ENCODE results near the gene CCDC91.

The CCDC91 gene

DNA sequence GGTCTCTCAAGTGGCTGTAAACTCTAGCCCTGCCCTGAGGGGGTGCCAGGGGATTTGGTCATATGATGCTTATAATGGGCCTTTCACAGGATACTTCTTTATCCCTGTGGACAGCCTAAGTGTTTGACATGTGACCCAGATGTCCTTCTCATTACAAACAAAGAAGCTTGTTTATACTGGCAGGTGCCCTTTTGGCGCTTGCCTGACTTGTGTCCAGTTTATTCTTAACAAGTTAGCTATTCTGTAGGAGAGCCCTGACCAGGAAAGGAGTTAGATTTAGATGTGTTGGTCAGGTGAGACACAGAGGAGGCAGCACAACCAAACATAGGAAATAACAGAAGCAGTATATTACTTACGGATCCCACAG lies 51.9 kb downstream of the CCDC91 start:
- no peak for ATAC-seq
- TF ChIP-seq RARB (CRISPR knock-in tag; IDR thresholded peaks at IDR 0.05) (no peak), GLIS3 (CRISPR knock-in tag; IDR thresholded peaks at IDR 0.05) (no peak), SNAI2 (CRISPR knock-in tag; IDR thresholded peaks at IDR 0.05) (no peak)
- TF ChIP-seq, protein P1, sequence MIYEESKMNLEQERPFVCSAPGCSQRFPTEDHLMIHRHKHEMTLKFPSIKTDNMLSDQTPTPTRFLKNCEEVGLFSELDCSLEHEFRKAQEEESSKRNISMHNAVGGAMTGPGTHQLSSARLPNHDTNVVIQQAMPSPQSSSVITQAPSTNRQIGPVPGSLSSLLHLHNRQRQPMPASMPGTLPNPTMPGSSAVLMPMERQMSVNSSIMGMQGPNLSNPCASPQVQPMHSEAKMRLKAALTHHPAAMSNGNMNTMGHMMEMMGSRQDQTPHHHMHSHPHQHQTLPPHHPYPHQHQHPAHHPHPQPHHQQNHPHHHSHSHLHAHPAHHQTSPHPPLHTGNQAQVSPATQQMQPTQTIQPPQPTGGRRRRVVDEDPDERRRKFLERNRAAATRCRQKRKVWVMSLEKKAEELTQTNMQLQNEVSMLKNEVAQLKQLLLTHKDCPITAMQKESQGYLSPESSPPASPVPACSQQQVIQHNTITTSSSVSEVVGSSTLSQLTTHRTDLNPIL (CRISPR knock-in tag; IDR thresholded peaks at IDR 0.05; ENCODE audit: low read depth), result no peak

DNA sequence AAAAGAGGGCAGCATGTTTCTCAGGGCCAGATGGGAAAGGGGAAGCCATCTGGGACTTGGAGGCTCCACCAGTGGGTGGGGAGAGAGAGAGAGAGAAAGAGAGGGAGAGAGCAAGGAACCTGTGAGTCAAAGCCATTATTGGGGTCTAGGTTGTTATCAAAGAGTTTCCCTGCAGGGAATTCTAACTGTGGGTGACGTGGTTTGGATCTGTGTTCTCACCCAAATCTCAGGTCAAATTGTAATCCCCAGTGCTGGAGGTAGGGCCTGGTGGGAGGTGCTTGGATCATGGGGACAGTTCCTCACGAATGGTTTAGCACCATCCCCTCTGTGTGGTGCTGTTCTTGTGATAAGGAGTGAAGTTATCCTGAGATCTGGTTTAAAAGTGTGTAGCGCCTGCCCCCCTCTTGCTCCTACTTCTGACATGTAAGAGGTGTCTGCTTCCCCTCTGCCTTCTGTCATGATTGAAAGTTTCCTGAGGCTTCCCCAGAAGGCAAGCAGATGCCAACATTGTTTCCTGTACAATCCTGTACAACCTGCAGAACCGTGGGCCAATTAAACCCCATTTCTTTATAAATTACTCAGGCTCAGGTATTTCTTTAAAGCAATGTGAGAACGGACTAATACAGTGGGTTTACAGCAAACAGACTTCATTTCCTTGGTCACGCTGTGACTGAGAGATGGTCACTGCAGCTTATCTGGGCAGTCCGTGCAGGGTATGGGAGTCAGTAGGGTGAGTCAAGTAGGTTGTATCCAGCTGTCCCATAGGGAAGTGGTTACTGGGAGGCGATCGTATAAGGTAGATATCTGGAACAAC lies 52.4 kb downstream of the CCDC91 start:
- TF ChIP-seq ZNF70 (CRISPR knock-in tag; IDR thresholded peaks at IDR 0.05), result no peak
- no peak for TF ChIP-seq ZFP3 (CRISPR knock-in tag; IDR thresholded peaks at IDR 0.05)
- TF ChIP-seq OSR1 (CRISPR knock-in tag; IDR thresholded peaks at IDR 0.05), result no peak
- no peak for TF ChIP-seq ZNF565 (CRISPR knock-in tag; conservative IDR thresholded peaks at IDR 0.05; ENCODE audit: low read depth)
- no peak for TF ChIP-seq ISL1 (CRISPR knock-in tag; IDR thresholded peaks at IDR 0.05)
- no peak for TF ChIP-seq ZFP30 (CRISPR knock-in tag; IDR thresholded peaks at IDR 0.05)
- TF ChIP-seq BACH2 (CRISPR knock-in tag; IDR thresholded peaks at IDR 0.05; ENCODE audit: borderline replicate concordance), result no peak
- no peak for TF ChIP-seq RARB (CRISPR knock-in tag; IDR thresholded peaks at IDR 0.05)
- TF ChIP-seq SNAI2 (CRISPR knock-in tag; IDR thresholded peaks at IDR 0.05), result no peak
- TF ChIP-seq CSDC2 (CRISPR knock-in tag; IDR thresholded peaks at IDR 0.05), result no peak
- ATAC-seq, result no peak

DNA sequence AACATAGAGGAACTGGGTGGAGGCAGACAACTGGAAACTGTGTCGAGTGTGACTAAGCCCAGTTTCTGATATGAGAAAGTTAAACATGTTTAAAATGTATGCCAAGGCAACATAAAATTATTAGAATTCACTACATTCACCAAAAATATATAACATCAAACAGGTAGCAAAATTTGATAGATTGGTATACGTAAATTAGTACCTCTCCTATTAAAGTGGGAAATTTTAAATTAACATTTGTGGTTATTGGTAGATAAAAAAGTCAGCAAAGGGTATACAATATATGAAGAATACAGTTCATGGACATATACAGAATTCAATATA lies 53.0 kb downstream of the CCDC91 start:
- no peak for TF ChIP-seq ZNF70 (CRISPR knock-in tag; IDR thresholded peaks at IDR 0.05)
- TF ChIP-seq, protein P1 (CRISPR knock-in tag; IDR thresholded peaks at IDR 0.05; ENCODE audit: low read depth), result no peak
- TF ChIP-seq, protein P2, sequence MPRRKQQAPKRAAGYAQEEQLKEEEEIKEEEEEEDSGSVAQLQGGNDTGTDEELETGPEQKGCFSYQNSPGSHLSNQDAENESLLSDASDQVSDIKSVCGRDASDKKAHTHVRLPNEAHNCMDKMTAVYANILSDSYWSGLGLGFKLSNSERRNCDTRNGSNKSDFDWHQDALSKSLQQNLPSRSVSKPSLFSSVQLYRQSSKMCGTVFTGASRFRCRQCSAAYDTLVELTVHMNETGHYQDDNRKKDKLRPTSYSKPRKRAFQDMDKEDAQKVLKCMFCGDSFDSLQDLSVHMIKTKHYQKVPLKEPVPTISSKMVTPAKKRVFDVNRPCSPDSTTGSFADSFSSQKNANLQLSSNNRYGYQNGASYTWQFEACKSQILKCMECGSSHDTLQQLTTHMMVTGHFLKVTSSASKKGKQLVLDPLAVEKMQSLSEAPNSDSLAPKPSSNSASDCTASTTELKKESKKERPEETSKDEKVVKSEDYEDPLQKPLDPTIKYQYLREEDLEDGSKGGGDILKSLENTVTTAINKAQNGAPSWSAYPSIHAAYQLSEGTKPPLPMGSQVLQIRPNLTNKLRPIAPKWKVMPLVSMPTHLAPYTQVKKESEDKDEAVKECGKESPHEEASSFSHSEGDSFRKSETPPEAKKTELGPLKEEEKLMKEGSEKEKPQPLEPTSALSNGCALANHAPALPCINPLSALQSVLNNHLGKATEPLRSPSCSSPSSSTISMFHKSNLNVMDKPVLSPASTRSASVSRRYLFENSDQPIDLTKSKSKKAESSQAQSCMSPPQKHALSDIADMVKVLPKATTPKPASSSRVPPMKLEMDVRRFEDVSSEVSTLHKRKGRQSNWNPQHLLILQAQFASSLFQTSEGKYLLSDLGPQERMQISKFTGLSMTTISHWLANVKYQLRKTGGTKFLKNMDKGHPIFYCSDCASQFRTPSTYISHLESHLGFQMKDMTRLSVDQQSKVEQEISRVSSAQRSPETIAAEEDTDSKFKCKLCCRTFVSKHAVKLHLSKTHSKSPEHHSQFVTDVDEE (CRISPR knock-in tag; IDR thresholded peaks at IDR 0.05), result no peak
- no peak for ATAC-seq

DNA sequence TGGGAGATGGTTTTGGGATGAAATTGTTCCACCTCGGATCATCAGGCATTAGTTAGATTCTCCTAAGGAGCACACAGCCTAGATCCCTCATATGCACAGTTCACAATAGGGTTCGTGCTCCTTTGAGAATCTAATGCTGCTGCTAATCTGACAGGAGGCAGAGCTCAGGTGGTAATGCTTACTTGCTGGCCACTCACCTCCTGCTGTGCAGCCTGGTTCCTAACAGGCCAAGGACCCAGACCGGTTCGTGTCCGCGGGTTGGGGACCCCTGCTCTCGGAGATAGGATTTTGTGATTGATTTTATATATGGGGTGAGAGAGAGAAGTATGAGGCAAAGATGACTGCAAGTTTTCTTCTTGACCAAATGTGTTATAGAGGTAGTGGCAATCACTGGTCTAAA lies 57.5 kb downstream of the CCDC91 start:
- TF ChIP-seq TCF4 (CRISPR knock-in tag; IDR thresholded peaks at IDR 0.05; ENCODE audit: borderline replicate concordance), result no peak
- TF ChIP-seq ARNTL (CRISPR knock-in tag; IDR thresholded peaks at IDR 0.05; ENCODE audit: borderline replicate concordance, low read depth), result no peak
- TF ChIP-seq ZNF8 (CRISPR knock-in tag; IDR thresholded peaks at IDR 0.05), result no peak
- no peak for TF ChIP-seq BACH2 (CRISPR knock-in tag; IDR thresholded peaks at IDR 0.05; ENCODE audit: borderline replicate concordance)
- TF ChIP-seq SNAI2 (CRISPR knock-in tag; IDR thresholded peaks at IDR 0.05), result no peak
- no peak for TF ChIP-seq ZNF565 (CRISPR knock-in tag; conservative IDR thresholded peaks at IDR 0.05; ENCODE audit: low read depth)
- TF ChIP-seq ESRRG (CRISPR knock-in tag; IDR thresholded peaks at IDR 0.05), result no peak
- TF ChIP-seq ISL1 (CRISPR knock-in tag; IDR thresholded peaks at IDR 0.05), result no peak
- TF ChIP-seq, protein P1 (CRISPR knock-in tag; IDR thresholded peaks at IDR 0.05; ENCODE audit: low read depth), result no peak
- TF ChIP-seq OSR1 (CRISPR knock-in tag; IDR thresholded peaks at IDR 0.05), result no peak
- TF ChIP-seq, protein P2 (CRISPR knock-in tag; IDR thresholded peaks at IDR 0.05), result no peak
- no peak for ATAC-seq

Measured in SK-N-SH treated with all-trans-retinoic acid at 6 μM for 48 hours (cell line).